ENCODE data around the gene PARN.

Gene PARN

GRCh38 chr16:14496786-14497185 is 133.3 kb downstream of the PARN start:
- DNase-seq = no peak

- DNase-seq = no peak
Observed at GRCh38 chr16:14496047-14496770, 133.9 kb downstream of the PARN start.

GRCh38 chr16:14495213-14496046 is 134.6 kb downstream of the PARN start:
- no peak for DNase-seq

GRCh38 chr16:14494396-14494966 is 135.6 kb downstream of the PARN start:
- DNase-seq = no peak

- no peak for DNase-seq
Observed at GRCh38 chr16:14493791-14494190, 136.3 kb downstream of the PARN start.

GRCh38 chr16:14492614-14493013 is 137.4 kb downstream of the PARN start:
- DNase-seq = no peak

- no peak for DNase-seq
Observed at GRCh38 chr16:14491861-14492529, 138.1 kb downstream of the PARN start.

- no peak for DNase-seq
Observed at GRCh38 chr16:14490235-14490634, 139.8 kb downstream of the PARN start.

GRCh38 chr16:14489460-14489859 is 140.6 kb downstream of the PARN start:
- peak; percentile 45 for DNase-seq

- peak; percentile 31 for DNase-seq
Observed at GRCh38 chr16:14487579-14487978, 142.5 kb downstream of the PARN start.

- peak; percentile 83 for DNase-seq
Observed at GRCh38 chr16:14486520-14487303, 143.3 kb downstream of the PARN start.

GRCh38 chr16:14485811-14486519 is 144.1 kb downstream of the PARN start:
- DNase-seq = no peak

GRCh38 chr16:14485121-14485551 is 144.9 kb downstream of the PARN start:
- no peak for DNase-seq

GRCh38 chr16:14483819-14484385 is 146.2 kb downstream of the PARN start:
- DNase-seq = no peak

- peak; percentile 10 for DNase-seq
Observed at GRCh38 chr16:14476183-14476582, 153.9 kb downstream of the PARN start.

GRCh38 chr16:14475370-14476139 is 154.5 kb downstream of the PARN start:
- DNase-seq = peak; percentile 87

- DNase-seq = no peak
Observed at GRCh38 chr16:14473488-14473887, 156.6 kb downstream of the PARN start.

- DNase-seq = no peak
Observed at GRCh38 chr16:14472357-14472756, 157.7 kb downstream of the PARN start.

- DNase-seq = no peak
Observed at GRCh38 chr16:14470788-14471187, 159.3 kb downstream of the PARN start.

GRCh38 chr16:14465799-14466198 is 164.3 kb downstream of the PARN start:
- no peak for DNase-seq

GRCh38 chr16:14464796-14465195 is 165.3 kb downstream of the PARN start:
- DNase-seq = no peak
